NOMO-1 treated with dmso at 0.1 percent for 144 hours (cell line): Measurements from ENCODE around the gene HERPUD1.
"Not testable (repeated sequence)": the region's sequence is repeated elsewhere in the genome, so short reads cannot be mapped to it uniquely, and the experiment has no call there.

Experiments used
- DNase-seq: peaks from one replicate; lab custom pipeline; 2025; ENCODE audit not compliant: unreplicated experiment; lab: John Stamatoyannopoulos, UW

Gene HERPUD1, protein sequence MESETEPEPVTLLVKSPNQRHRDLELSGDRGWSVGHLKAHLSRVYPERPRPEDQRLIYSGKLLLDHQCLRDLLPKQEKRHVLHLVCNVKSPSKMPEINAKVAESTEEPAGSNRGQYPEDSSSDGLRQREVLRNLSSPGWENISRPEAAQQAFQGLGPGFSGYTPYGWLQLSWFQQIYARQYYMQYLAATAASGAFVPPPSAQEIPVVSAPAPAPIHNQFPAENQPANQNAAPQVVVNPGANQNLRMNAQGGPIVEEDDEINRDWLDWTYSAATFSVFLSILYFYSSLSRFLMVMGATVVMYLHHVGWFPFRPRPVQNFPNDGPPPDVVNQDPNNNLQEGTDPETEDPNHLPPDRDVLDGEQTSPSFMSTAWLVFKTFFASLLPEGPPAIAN

DNA sequence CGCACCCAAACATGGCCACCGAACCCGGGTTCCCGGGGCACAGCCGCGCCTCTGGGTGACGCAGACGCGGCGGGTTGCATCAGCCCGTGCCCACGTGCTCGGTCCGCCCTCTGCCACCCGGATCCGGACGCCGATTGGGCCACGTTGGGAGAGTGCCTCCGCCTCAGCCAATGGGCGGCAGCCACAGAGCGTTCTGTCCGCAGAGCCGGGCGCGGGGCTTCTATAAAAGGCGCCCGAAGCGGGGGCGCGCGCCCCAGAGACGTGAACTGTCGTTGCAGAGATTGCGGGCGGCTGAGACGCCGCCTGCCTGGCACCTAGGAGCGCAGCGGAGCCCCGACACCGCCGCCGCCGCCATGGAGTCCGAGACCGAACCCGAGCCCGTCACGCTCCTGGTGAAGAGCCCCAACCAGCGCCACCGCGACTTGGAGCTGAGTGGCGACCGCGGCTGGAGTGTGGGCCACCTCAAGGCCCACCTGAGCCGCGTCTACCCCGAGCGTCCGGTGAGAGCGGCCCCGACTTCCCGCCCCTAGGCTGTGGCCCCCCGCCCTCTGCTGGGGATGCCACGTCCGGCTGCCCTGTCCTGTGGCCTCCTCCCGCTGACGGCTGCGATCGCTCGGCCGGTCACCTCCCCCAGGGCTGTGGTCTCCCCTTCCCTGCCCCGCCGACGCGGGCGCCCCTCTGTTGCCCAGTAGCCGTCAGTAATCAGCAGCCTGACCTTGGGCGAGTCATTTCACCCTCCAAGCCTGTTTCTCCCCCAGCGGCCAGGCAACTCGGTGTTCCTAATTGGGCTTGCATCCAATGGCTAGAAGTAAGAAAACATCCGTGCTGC, at the start of gene HERPUD1:
Gene HERPUD1 (plus strand): TSS at position 251 of the 829 bp plus-strand sequence. CDS start 103 bp downstream, at position 354.
- peak; percentile 98 for DNase-seq

DNA sequence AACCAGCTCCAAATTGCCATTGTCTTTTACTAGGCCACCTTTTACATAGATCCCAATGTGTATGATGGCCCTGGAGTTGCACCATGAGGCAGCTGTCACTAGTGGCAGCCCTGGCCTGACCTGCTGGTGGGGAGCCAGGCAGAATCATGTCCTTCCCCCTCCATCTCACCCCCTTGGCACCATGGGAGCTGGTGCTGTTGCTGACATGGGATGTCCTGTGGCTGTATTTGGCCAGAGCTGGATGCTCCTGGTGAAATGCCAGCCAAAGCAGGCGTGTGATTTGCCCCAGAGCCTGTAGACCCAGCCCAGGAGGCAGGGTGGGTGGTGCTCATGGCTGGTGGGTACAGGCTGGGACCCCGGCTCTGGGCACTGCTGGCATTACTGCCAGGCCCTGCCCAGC, 48.4 kb upstream of the HERPUD1 start:
- DNase-seq: no peak

DNA sequence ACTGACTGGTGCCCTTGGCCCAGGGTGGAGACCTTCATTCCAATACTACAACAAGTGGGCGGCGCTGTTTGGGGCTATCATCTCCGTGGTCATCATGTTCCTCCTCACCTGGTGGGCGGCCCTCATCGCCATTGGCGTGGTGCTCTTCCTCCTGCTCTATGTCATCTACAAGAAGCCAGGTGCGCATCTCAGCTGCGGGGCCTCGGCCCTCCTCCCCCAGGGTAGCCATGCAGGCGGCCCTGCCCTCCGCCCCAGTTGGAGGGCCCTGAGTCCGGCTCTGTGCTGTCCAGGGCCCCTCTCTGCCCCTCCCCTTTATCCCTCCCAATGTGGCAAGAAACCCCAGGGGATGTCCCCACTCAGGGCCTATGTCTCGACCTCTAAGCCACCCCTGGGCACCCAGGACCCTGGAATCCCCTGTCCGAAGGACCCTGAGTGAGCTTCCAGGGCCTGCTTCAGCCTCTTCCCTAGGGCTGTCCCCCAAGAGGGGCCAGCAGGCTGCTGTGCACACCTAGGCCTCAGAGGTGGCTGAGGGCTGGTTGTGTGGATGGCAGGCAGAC, 47.8 kb upstream of the HERPUD1 start:
- DNase-seq: no peak

DNA sequence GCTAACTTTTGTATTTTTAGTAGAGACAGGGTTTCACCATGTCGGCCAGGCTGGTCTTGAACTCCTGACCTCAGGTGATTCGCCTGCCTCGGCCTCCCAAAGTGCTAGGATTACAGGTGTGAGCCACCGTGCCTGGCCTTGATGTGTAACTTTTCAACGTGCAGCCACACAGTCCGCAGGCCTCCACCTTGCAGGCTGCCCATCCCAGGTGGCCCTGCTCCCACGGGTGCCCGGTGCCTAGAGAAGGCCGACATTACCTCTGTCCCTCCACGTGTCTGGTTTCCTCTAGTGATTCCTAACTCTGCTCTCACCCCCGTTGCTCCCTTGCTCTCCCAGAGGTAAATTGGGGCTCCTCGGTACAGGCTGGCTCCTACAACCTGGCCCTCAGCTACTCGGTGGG, 47.0 kb upstream of the HERPUD1 start:
- DNase-seq: not testable (repeated sequence)

DNA sequence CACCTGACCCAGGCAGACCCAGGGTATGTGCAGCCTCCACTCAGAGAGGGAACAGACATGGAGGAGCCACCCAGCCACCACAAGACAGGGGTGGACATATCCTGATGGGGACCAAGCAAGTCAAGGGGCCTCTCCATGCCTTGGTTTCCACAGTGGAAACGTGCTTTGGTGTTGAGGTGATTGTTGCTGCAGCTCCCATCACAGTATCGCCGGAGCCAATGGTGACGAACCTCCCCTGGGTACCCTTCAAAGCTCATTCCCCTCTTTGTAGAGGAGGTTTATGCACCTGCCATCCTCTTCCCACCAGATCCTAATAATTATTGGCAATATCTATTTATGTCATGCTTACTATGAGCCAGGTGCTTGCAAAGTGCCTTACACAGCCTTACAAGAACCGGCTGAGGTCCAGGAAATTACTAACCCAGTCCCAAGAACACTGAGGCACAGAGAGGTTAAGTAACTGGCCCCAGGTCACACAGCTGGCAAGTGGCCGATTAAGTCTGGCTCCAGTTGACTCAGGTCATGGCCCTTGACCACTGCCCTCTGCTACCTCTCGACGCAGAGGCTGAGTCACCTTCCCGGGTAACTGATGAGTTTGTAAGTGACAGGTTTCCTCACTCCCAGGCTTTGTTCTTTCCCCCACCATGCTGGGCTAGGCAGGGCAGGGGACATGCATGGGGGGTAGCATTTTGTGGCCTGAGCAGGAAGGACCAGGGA, 46.3 kb upstream of the HERPUD1 start:
- DNase-seq: no peak

DNA sequence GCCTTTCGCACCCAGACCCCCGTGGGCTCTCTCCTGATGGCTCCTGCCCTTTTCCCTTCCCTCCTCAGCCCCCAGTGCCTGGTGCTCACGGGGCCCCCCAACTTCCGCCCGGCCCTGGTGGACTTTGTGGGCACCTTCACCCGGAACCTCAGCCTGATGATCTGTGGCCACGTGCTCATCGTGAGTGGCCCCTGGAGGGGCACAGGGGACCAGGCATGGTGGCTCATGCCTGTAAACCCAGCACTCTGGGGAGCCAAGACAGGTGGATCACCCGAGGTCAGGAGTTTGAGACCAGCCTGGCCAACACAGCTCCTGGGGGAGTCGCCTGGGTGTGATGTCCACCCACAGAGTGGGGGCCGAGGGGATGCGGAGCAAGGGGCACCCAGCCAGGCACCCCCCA, 45.6 kb upstream of the HERPUD1 start:
- no peak for DNase-seq

DNA sequence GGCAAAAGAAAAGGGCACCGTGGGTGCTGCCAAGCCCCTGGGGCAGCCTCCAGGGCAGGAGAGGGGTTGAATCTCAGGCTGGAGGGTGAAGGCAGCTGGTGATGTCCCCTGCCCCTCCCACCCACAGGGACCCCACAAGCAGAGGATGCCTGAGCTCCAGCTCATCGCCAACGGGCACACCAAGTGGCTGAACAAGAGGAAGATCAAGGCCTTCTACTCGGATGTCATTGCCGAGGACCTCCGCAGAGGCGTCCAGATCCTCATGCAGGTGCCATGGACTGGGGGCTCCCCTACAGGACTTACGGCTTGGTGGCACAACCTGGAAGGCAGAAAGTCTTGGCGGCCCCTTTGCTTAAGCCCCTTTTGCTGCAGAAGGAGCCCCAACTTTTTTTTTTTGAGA, 45.1 kb upstream of the HERPUD1 start:
- DNase-seq: no peak

DNA sequence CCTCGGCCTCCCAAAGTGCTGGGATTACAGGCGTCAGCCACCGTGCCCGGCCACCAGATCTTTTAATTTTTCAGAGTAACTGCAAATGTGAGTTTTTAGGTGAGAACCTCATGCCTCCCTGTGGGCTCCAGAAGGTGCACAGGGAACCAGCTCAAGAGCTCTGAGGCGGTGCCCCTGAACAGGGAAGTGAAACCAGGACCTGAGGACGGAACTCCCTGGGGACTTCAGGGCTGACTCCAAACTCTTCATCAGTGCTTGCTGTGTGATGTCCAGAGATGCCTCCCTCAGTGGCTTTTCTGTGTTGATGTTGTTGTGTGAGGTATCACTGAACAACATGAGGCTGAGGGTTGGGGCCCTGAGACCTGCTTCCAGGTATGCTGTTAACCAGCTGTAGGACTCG, 43.1 kb upstream of the HERPUD1 start:
- DNase-seq: peak; percentile 75

DNA sequence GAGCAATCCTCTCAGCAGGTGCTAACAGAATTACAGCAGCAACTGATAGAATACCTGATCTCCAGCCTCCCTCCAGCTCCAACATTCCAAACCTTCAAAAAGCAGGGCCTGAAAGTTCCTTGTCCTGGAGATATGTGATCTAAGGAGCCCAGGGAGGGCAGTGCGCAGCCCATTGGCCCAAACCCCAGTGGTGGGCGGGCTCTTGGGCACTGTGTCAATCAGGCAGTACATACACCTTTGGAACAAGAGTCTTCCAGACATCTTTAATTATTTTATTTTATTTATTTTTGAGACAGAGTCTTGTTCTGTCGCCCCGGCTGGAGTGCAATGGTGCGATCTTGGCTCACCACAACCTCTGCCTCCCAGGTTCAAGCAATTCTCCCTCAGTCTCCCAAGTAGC, 42.7 kb upstream of the HERPUD1 start:
- no peak for DNase-seq

DNA sequence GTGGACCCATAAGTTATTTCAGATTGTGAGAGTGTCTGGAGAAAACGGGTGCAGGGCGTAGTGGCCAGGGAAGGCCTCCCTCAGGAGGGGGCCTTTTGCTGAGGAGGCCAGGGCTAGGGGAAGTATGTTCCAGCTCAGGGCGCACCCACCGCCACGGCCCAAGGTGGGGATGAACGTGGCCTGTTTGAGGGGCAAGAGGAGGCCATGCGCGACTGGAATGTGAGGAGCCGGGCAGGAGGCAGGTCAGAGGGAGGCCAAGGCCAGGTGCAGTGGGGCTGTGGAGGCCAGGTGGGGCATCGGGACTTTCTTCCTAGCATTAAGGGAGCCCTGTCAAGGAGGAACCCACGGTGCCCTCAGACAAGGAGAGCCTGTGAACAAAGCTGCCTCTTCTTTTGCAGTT, 40.3 kb upstream of the HERPUD1 start:
- no peak for DNase-seq

DNA sequence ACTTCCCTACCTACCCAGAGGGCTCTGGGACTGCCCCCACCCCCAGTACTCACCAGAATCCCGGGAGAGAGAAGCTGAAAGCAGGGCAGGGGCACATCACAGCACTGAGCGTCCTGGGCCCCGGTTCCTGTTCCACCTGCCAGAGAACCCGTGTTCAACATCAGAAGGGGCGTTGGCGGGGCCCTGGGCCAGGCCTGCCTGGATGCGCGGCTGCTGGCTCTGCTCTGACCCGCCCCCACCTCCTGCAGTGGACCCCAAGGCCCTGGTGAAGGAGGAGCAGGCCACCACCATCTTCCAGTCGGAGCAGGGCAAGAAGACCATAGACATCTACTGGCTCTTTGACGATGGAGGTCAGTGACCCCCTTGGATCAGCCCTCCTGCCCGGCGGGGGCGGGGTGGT, 39.2 kb upstream of the HERPUD1 start:
- no peak for DNase-seq

DNA sequence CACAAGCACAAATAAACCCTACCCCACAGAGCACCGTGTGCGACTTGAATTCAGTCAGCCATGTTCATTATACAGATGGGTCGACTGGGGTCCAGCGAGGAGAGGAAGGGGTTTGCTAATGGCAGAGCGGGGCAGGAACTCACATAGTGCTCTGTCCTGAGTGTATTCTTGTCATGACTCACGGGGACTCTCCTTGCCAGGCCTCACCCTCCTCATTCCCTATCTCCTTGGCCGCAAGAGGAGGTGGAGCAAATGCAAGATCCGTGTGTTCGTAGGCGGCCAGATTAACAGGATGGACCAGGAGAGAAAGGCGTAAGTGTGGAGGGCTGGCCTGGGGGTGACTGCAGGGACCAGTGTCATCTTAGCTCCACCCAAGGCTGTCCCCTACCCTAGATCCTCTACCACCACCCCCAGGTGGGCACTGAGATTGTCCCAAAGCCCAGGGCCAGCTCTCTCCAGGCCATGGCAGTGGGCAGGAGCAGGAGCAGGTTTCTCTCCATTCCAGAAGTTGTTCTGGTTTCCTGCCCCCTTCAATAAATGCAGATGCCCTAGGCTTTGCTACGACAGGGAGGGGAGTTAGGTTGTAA, 37.5 kb upstream of the HERPUD1 start:
- no peak for DNase-seq

DNA sequence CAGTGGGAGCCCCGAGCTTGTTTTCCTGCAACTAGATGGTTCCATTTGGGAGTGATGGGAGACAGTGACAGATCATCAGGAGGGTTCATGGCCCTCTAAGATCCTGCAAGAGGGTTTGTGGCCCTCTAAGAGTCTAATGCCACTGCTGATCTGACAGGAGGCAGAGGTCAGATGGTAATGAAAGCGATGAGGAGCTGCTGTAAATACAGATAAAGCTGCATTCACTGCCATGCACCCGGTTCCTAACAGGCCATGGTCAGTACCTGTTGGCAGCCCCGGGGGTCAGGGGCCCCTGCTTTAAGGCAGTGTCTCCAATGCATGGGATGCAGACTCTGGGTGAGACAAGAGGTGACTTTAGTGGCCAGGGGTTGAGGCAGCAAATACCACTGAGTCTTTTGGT, 36.1 kb upstream of the HERPUD1 start:
- no peak for DNase-seq

DNA sequence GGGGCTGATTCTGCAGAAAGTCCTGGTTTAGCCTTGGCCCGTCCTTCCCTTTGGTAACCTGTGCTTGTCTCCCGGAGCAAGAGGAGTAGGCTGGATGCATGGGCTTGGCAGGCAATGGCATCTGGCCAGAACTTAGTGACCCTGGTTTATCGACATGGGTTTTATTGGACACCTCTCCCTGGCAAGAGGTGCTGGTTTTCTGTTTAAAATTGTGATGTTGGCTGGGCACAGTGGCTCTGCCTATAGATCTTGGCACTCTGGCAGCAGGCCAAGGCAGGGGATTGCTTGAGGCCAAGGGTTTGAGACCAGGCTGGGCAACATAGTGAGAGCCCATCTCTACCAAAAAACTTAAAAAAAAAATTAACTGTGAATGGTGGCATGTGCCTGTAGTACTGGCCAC, 35.7 kb upstream of the HERPUD1 start:
- DNase-seq: no peak

DNA sequence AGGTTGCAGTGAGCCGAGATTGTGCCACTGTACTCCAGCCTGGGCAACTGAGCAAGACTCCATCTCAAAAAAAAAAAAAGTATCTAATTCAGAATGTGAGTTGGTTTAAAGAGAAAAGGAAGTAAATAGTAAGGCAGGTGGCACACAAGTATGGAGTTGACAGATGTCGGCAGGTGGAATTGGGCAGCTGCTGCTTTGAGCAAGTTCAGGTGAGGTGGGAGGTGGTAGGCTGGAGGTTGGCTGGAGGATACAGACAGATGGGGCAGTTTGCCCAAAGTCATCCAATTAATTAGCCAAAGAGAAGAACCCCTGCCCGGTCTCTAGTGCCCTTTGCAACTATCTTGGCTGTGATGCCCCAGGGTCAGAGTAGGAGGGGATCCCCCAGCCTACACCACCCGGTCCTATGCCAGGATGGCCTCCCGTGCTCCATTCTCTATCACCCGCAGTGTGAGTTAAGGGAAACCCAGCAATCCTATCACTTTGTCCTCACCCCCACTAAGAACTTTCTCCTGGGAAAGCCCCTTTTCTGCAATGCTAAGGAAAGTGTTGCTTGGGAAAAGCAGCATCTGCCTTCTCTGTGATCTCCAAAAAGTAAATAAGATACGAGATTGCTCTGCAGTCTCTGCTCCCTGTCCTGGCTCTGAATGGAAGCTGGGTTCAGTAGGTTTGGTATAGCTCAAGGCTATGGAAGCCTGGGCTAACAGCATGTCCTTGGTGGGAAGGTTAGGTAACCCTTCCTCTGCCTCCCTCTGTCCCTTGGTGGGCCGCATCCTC, 34.7 kb upstream of the HERPUD1 start:
- no peak for DNase-seq

DNA sequence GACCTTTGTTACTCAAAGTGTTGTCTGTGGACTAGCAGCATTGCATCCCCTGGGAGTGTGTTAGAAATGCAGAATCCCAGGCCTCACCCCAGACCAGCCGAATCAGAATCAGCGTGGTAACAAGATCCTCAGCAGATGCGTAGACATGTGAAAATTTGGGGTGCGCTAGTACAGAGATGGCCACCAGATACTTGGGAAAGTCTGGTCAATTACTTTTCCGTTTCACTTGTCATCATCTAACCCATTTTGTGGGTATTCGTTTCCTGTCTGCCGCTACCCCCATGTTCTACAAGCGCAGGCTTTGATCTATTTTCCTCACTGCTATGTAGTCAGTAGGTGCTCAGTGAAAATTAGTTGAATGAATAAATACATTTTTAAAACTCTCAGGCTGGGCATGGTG, 33.1 kb upstream of the HERPUD1 start:
- no peak for DNase-seq

DNA sequence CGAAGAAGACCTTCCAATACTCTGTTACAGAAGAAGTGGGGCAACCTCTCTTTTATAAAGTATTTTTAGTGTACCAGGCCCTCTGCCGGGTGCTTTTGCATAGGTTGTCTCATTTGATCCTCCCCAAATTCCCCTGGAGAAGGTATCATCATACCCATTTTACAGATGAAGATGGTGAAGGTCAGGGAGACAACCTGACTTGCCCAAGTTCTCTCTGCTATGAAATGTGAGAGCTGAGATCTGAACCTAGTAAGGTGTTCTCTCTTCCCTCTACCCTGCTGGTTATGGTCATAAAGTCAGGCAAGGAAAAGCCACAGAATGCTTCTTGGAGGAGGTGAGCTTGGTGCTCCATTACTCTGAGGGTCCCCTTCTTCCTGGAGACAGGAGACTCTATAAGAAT, 28.1 kb upstream of the HERPUD1 start:
- no peak for DNase-seq

DNA sequence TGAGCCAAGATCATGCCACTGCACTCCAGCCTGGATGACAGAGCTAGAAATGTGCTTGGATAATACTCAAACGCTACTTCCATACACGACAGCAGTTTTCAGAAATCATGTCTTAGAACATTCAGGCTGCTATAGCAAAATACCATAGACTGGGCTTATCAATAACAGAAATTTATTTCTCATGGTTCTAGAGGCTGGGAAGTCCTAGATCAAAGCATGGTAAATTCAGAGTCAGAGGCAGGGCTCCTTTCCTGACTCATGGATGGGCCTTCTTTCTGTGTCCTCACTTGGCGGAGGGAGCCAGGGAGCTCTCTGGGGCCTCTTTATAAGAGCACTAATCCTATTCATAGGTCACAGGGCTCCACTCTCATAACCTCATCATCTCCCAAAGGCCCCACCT, 24.5 kb upstream of the HERPUD1 start:
- DNase-seq: no peak

DNA sequence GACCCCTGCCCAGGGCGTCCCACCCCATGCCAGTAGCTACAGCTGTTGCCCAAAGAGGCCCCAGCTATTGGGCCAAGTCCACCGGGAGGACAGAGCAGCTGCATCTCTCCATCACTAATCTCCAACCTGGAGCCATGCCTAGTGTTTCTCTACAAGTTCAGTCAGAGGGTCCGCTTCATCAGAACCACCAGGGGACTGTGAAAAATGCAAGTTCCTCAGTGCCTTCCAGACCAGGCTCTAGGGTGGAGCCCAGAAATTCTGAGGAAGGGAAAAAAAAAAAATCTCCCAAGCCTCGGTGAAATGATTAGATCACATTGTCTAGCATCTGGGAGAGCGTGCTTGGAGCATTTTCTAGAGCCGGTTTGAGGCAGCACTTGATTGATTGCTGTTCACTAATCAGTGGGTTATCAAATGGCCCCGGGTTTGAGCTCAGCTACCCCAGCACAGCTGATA, 22.4 kb upstream of the HERPUD1 start:
- no peak for DNase-seq

DNA sequence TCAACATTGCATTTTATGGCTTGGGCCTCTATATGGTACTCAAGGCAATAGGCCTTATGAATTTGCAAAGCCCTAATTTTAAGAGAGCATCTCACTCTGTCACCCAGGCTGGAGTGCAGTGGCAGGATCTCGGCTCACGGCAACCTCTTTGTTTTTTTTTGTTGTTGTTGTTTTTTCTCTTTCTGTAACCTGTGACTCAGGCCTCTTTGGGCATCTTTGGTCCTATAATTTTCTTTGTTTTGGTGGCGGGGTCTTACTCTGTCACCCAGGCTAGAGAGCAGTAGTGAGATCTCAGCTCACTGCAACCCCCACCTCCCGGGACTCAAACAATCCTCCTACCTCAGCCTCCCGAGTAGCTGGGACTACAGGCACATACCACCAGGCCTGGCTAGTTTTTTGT, 21.8 kb upstream of the HERPUD1 start:
- no peak for DNase-seq
